H9 (cell line): ENCODE data around the gene BCLAF1. TPM values are rescaled to one million over a fixed set of nuclear protein-coding genes. Genes with fewer than 3 reads are reported as not detected.

Experiments
- DNase-seq: peaks from one replicate; pipeline ENCODE4 v3.0.0-alpha.2; 2017
- H2AFZ ChIP-seq: one replicate; pipeline ENCODE4 v1.6.1; 2013; ENCODE audit warnings: mild to moderate bottlenecking, low read length, control low read depth, moderate library complexity
- H2AK5ac ChIP-seq: 2 replicates; pipeline ENCODE4 v1.6.1; 2013; ENCODE audit warnings: low read length, control low read depth, mixed read lengths; ENCODE audit not compliant: insufficient read length
- H2BK120ac ChIP-seq: one replicate; pipeline ENCODE4 v1.6.1; 2013; ENCODE audit warnings: low read depth, mild to moderate bottlenecking, low read length, control low read depth, inconsistent platforms; ENCODE audit not compliant: poor library complexity, severe bottlenecking
- H2BK12ac ChIP-seq: 2 replicates; pipeline ENCODE4 v1.6.1; 2013; ENCODE audit warnings: low read length, control low read depth, mixed read lengths, low read depth; ENCODE audit not compliant: insufficient read length
- H2BK15ac ChIP-seq: 2 replicates; pipeline ENCODE4 v1.6.1; 2013; ENCODE audit warnings: low read depth, low read length, control low read depth
- H2BK20ac ChIP-seq: one replicate; pipeline ENCODE4 v1.6.1; 2013; ENCODE audit warnings: low read depth, mild to moderate bottlenecking, low read length, control low read depth, inconsistent platforms; ENCODE audit not compliant: poor library complexity, severe bottlenecking
- H2BK5ac ChIP-seq: 2 replicates; pipeline ENCODE4 v1.6.1; 2013; ENCODE audit warnings: low read length, control low read depth, mixed read lengths; ENCODE audit not compliant: insufficient read length
- H3K14ac ChIP-seq: 2 replicates; pipeline ENCODE4 v1.6.1; 2013; ENCODE audit warnings: low read length, control low read depth; ENCODE audit not compliant: insufficient read depth
- H3K18ac ChIP-seq: 2 replicates; pipeline ENCODE4 v1.6.1; 2013; ENCODE audit warnings: low read depth, mild to moderate bottlenecking, mixed read lengths, low read length, control low read depth; ENCODE audit not compliant: insufficient read length
- H3K23ac ChIP-seq: 2 replicates; pipeline ENCODE4 v1.6.1; 2013; ENCODE audit warnings: low read length, control low read depth, mixed read lengths, low read depth; ENCODE audit not compliant: insufficient read length
- H3K23me2 ChIP-seq: 2 replicates; pipeline ENCODE4 v1.6.1; 2013; ENCODE audit warnings: low read depth, mild to moderate bottlenecking, mixed read lengths, low read length, control low read depth; ENCODE audit not compliant: insufficient read length, poor library complexity, severe bottlenecking
- H3K27ac ChIP-seq: 2 replicates; pipeline ENCODE4 v1.5.1; 2013; ENCODE audit warnings: low read length, control low read depth, mixed read lengths, low read depth; ENCODE audit not compliant: insufficient read length
- H3K27me3 ChIP-seq: 2 replicates; pipeline ENCODE4 v1.6.1; 2013; ENCODE audit warnings: low read length, control low read depth, inconsistent platforms; ENCODE audit not compliant: insufficient read depth
- H3K4ac ChIP-seq: 2 replicates; pipeline ENCODE4 v1.6.1; 2013; ENCODE audit warnings: low read depth, mild to moderate bottlenecking, control low read depth, inconsistent platforms, low read length, moderate library complexity
- H3K4me1 ChIP-seq: 2 replicates; pipeline ENCODE4 v1.6.1; 2013; ENCODE audit warnings: low read length, control low read depth, inconsistent platforms; ENCODE audit not compliant: insufficient read depth
- H3K4me2 ChIP-seq: 2 replicates; pipeline ENCODE4 v1.6.1; 2013; ENCODE audit warnings: low read length, control low read depth, mixed read lengths; ENCODE audit not compliant: insufficient read length, insufficient read depth
- H3K56ac ChIP-seq: 2 replicates; pipeline ENCODE4 v1.6.1; 2013; ENCODE audit warnings: low read depth, mild to moderate bottlenecking, mixed read lengths, low read length, control low read depth; ENCODE audit not compliant: insufficient read length
- H3K79me1 ChIP-seq: 2 replicates; pipeline ENCODE4 v1.6.1; 2013; ENCODE audit warnings: low read depth, mild to moderate bottlenecking, moderate library complexity, low read length, control low read depth, inconsistent platforms; ENCODE audit not compliant: insufficient read depth, poor library complexity, severe bottlenecking
- H3K79me2 ChIP-seq: 2 replicates; pipeline ENCODE4 v1.6.1; 2013; ENCODE audit warnings: low read length, control low read depth, inconsistent platforms; ENCODE audit not compliant: insufficient read depth
- H3K9ac ChIP-seq: 2 replicates; pipeline ENCODE4 v1.6.1; 2013; ENCODE audit warnings: low read length, control low read depth, mixed read lengths; ENCODE audit not compliant: insufficient read length; ENCODE audit errors: extremely low read depth
- H3K9me3 ChIP-seq: one replicate; pipeline ENCODE4 v1.6.1; 2013; ENCODE audit warnings: low read depth, low read length, inconsistent platforms; ENCODE audit not compliant: control insufficient read depth
- H3T11ph ChIP-seq: one replicate; pipeline ENCODE4 v1.6.1; 2013; ENCODE audit warnings: mild to moderate bottlenecking, low read length, control low read depth, inconsistent platforms
- H4K20me1 ChIP-seq: one replicate; pipeline ENCODE4 v1.6.1; 2013; ENCODE audit not compliant: control insufficient read depth, insufficient read length, insufficient read depth
- H4K5ac ChIP-seq: 2 replicates; pipeline ENCODE4 v1.6.1; 2013; ENCODE audit warnings: low read depth, mild to moderate bottlenecking, mixed read lengths, low read length, control low read depth; ENCODE audit not compliant: insufficient read length
- H4K8ac ChIP-seq: replicated peaks from 2 replicates; pipeline ENCODE4 v1.6.1; 2013; ENCODE audit warnings: low read length, control low read depth, mixed read lengths, low read depth; ENCODE audit not compliant: insufficient read length
- H4K91ac ChIP-seq: 2 replicates; pipeline ENCODE4 v1.6.1; 2013; ENCODE audit warnings: low read depth, mild to moderate bottlenecking, moderate library complexity, mixed read lengths, low read length, control low read depth; ENCODE audit not compliant: insufficient read length
- H3K27ac Mint-ChIP-seq, 3 experiments: 2 replicates in 2 of 3; 3 replicates in 1 of 3; pipeline ENCODE4 v1.8.0; 2020 to 2021; ENCODE audit warnings: mixed read lengths in 3 of 3, mild to moderate bottlenecking in 1 of 3, moderate library complexity in 1 of 3
- H3K27me3 Mint-ChIP-seq: 2 replicates; pipeline ENCODE4 v1.8.0; 2021; ENCODE audit warnings: low read depth, mild to moderate bottlenecking, moderate library complexity, mixed read lengths
- H3K36me3 Mint-ChIP-seq, 3 experiments: 2 replicates in 2 of 3; 3 replicates in 1 of 3; pipeline ENCODE4 v1.8.0; 2020 to 2021; ENCODE audit warnings: low read depth in 3 of 3, mixed read lengths in 3 of 3; ENCODE audit not compliant: insufficient read depth in 1 of 3
- H3K4me1 Mint-ChIP-seq, 2 experiments: 2 replicates each; pipeline ENCODE4 v1.8.0; 2020; ENCODE audit warnings: mixed read lengths in 2 of 2
- H3K4me3 Mint-ChIP-seq, 2 experiments: 2 replicates in 1 of 2; 3 replicates in 1 of 2; pipeline ENCODE4 v1.8.0; 2020 to 2021; ENCODE audit warnings: mild to moderate bottlenecking in 2 of 2, mixed read lengths in 2 of 2, moderate library complexity in 1 of 2
- H3K9me3 Mint-ChIP-seq, 2 experiments: 2 replicates in 1 of 2; 3 replicates in 1 of 2; pipeline ENCODE4 v1.8.0; 2020; ENCODE audit warnings: mild to moderate bottlenecking in 2 of 2, mixed read lengths in 2 of 2, moderate library complexity in 1 of 2
- CTCF ChIP-seq: fragments of 200-600 bp; sonication (generic); conservative IDR thresholded peaks from 3 replicates; pipeline ENCODE4 v1.8.0; 2021; ENCODE audit warnings: antibody characterized with exemption, mild to moderate bottlenecking
- WGBS: extraction: QIAGEN DNeasy Blood & Tissue Kit; methylation state at CpG from one replicate; pipeline ENCODE4 v1.1.7; 2013; ENCODE audit warnings: missing lambda C conversion rate, low lambda C conversion rate, mixed read lengths; ENCODE audit not compliant: insufficient read length; ENCODE audit errors: extremely low coverage; 5-methylcytosine and 5-hydroxymethylcytosine counted together
- total RNA-seq: library from RNA; stranded (reverse); gene quantifications from 2 replicates; pipeline ENCODE4 v1.2.1, GENCODE V29; 2021

Gene BCLAF1
- total RNA-seq, 1 experiment from 2014 or later, result 257 TPM

DNA sequence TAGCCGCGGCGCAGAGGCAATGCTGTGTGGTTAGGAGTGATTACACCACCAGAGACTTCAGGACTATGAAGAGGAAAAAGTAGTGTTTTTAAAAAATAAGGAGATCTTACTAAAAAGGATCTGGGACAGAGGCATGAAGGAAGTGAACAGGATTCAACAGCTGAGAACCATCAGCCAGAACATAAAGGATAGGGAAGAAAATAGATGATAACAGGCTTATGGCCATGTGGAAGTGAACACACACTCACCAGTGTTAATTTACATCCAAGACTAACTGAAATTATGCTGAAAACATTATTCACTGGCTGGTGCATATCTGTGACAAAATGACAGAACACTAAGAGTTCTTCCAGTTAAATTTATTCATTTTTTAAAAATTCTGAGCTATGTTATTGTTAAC is 47.5 kb upstream of the BCLAF1 start:
- no peak overlapping the region for H4K91ac ChIP-seq
- no peak overlapping the region for H2AFZ ChIP-seq

More for the DNA sequence above, 47.5 kb upstream of the BCLAF1 start:
- Histone ChIP-seq H4K8ac (no peak overlapping the region), H3K56ac (no peak overlapping the region), H3K4me1 (no peaks in the 10 kb centered on the region), H4K5ac (no peak overlapping the region), H3K9ac (no peak overlapping the region), H3K14ac (no peak overlapping the region), H3K9me3 (no peaks in the 10 kb centered on the region), H3K23ac (no peak overlapping the region), H3K18ac (no peak overlapping the region), H2BK20ac (no peak overlapping the region), H3T11ph (no peak overlapping the region), H3K27ac (no peak overlapping the region), H2BK120ac (no peak overlapping the region), H3K4ac (no peak overlapping the region), H2BK5ac (no peak overlapping the region), H3K4me2 (no peak overlapping the region), H3K23me2 (no peaks in the 10 kb centered on the region), H3K79me2 (no peaks in the 10 kb centered on the region), H3K79me1 (no peaks in the 10 kb centered on the region), H2BK12ac (no peak overlapping the region), H2BK15ac (no peak overlapping the region), H2AK5ac (no peak overlapping the region), H3K27me3 (no peaks in the 10 kb centered on the region), H4K20me1 (no peaks in the 10 kb centered on the region)
- no peaks in the 10 kb centered on the region for H3K9me3 Mint-ChIP-seq
- no peak overlapping the region for H3K4me3 Mint-ChIP-seq
- peaks cover 6 to 10% of the 10 kb centered on the region in 2 experiments; a peak in 3 of 4 replicates for H3K4me1 Mint-ChIP-seq
- DNase-seq, result no peak
- H3K27ac Mint-ChIP-seq, result no peak overlapping the region
- TF ChIP-seq CTCF, result no peak
- no peaks in the 10 kb centered on the region for H3K27me3 Mint-ChIP-seq
- WGBS, result no CpG with 5 or more reads among the region's 3 CpGs
- H3K36me3 Mint-ChIP-seq, result peaks cover 0 to 2% (median 0%) of the 10 kb centered on the region in 3 experiments; a peak in 2 of 7 replicates
